NCI-H1417 treated with DMSO at 0.1 percent for 48 hours (cell line): Measurements from ENCODE around the gene CALM3.
A peak's percentile ranks its signal among the peaks of the same experiment; 100 is the strongest.
"Not testable (repeated sequence)": the region's sequence is repeated elsewhere in the genome, so short reads cannot be mapped to it uniquely, and the experiment has no call there.

Source experiments
- DNase-seq: peaks from one replicate; lab custom pipeline; 2025; lab: John Stamatoyannopoulos, UW

The CALM3 gene

GRCh38 chr19:46615966-46616365 lies 14.8 kb downstream of the CALM3 start:
- DNase-seq, result no peak

- no peak for DNase-seq
Measured at GRCh38 chr19:46616631-46617322, 15.6 kb downstream of the CALM3 start.

GRCh38 chr19:46617601-46618000 lies 16.5 kb downstream of the CALM3 start:
- no peak for DNase-seq

GRCh38 chr19:46618670-46619231 lies 17.6 kb downstream of the CALM3 start:
- DNase-seq, result no peak

GRCh38 chr19:46620267-46620666 lies 19.1 kb downstream of the CALM3 start:
- no peak for DNase-seq

- no peak for DNase-seq
Measured at GRCh38 chr19:46620716-46621115, 19.6 kb downstream of the CALM3 start.

GRCh38 chr19:46621191-46622117 lies 20.3 kb downstream of the CALM3 start:
- no peak for DNase-seq

- DNase-seq, result no peak
Measured at GRCh38 chr19:46622118-46622446, 21.0 kb downstream of the CALM3 start.

- no peak for DNase-seq
Measured at GRCh38 chr19:46623915-46624502, 22.9 kb downstream of the CALM3 start.

- no peak for DNase-seq
Measured at GRCh38 chr19:46624958-46625661, 24.0 kb downstream of the CALM3 start, which contains the start of gene PTGIR. Gene PTGIR, minus strand, starts transcription at chr19:46625089. Its CDS starts 864 bp downstream, at chr19:46624225.

GRCh38 chr19:46625731-46626130 lies 24.6 kb downstream of the CALM3 start:
- no peak for DNase-seq

GRCh38 chr19:46626446-46626845 lies 25.3 kb downstream of the CALM3 start:
- no peak for DNase-seq

GRCh38 chr19:46628970-46629369 lies 27.8 kb downstream of the CALM3 start:
- DNase-seq, result not testable (repeated sequence)

GRCh38 chr19:46629546-46630025 lies 28.5 kb downstream of the CALM3 start:
- DNase-seq, result no peak

- no peak for DNase-seq
Measured at GRCh38 chr19:46630586-46631205, 29.6 kb downstream of the CALM3 start.

- no peak for DNase-seq
Measured at GRCh38 chr19:46631481-46631880, 30.4 kb downstream of the CALM3 start.

- DNase-seq, result no peak
Measured at GRCh38 chr19:46633130-46633529, 32.0 kb downstream of the CALM3 start.

GRCh38 chr19:46634045-46634655 lies 33.0 kb downstream of the CALM3 start:
- DNase-seq, result no peak

- DNase-seq, result peak; percentile 42
Measured at GRCh38 chr19:46634656-46635218, 33.6 kb downstream of the CALM3 start.
